Tibial nerve (tissue), 3 donors: Measurements from ENCODE around the gene ADAM15.

ENCODE experiments used
- POLR2A ChIP-seq, 2 donors: fragments of 450-650 bp; IDR thresholded peaks; one replicate each; pipeline ENCODE4 v1.6.1; 2017; ENCODE audit warnings: antibody characterized with exemption in 2 of 2, mild to moderate bottlenecking in 2 of 2, moderate library complexity in 2 of 2
- TF ChIP-seq, protein P1 (sequence below), 5 experiments: fragments of 200-600 bp in 3 of 5; fragments of 450-650 bp in 2 of 5; sonication (generic) in 3 of 5; IDR thresholded peaks; one replicate each; pipeline ENCODE4 v1.5.1; 2016 to 2019; ENCODE audit warnings: antibody characterized with exemption in 5 of 5, mild to moderate bottlenecking in 3 of 5, moderate library complexity in 2 of 5

GRCh38 chr1:155050560-155051341 lies at the start of gene ADAM15:
- TF ChIP-seq, protein P1, sequence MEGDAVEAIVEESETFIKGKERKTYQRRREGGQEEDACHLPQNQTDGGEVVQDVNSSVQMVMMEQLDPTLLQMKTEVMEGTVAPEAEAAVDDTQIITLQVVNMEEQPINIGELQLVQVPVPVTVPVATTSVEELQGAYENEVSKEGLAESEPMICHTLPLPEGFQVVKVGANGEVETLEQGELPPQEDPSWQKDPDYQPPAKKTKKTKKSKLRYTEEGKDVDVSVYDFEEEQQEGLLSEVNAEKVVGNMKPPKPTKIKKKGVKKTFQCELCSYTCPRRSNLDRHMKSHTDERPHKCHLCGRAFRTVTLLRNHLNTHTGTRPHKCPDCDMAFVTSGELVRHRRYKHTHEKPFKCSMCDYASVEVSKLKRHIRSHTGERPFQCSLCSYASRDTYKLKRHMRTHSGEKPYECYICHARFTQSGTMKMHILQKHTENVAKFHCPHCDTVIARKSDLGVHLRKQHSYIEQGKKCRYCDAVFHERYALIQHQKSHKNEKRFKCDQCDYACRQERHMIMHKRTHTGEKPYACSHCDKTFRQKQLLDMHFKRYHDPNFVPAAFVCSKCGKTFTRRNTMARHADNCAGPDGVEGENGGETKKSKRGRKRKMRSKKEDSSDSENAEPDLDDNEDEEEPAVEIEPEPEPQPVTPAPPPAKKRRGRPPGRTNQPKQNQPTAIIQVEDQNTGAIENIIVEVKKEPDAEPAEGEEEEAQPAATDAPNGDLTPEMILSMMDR (IDR thresholded peaks at IDR 0.05), result peak; percentile 85 to 97 (median 94)
- peak; percentile 20 to 42 for TF ChIP-seq POLR2A (IDR thresholded peaks at IDR 0.05)
